ENCODE measurements around the gene SEMA4C.
A peak's percentile ranks its signal among the peaks of the same experiment; 100 is the strongest.
"Not testable (repeated sequence)": the region's sequence is repeated elsewhere in the genome, so short reads cannot be mapped to it uniquely, and the experiment has no call there.

The SEMA4C gene

GRCh38 chr2:96866149-96866548 lies 3.7 kb downstream of the SEMA4C start:
- DNase-seq, result no peak

- DNase-seq, result no peak
Observed at GRCh38 chr2:96865654-96866053, 4.2 kb downstream of the SEMA4C start.

GRCh38 chr2:96864343-96865091 lies 5.4 kb downstream of the SEMA4C start:
- DNase-seq, result no peak

- DNase-seq, result no peak
Observed at GRCh38 chr2:96863575-96864342, 6.1 kb downstream of the SEMA4C start.

GRCh38 chr2:96863056-96863455 lies 6.8 kb downstream of the SEMA4C start:
- DNase-seq, result not testable (repeated sequence)

GRCh38 chr2:96861074-96861473 lies 8.8 kb downstream of the SEMA4C start:
- no peak for DNase-seq

- peak; percentile 53 for DNase-seq
Observed at GRCh38 chr2:96860065-96861029, 9.5 kb downstream of the SEMA4C start.

GRCh38 chr2:96859681-96860064 lies 10.2 kb downstream of the SEMA4C start:
- no peak for DNase-seq

GRCh38 chr2:96859099-96859649 lies 10.7 kb downstream of the SEMA4C start:
- no peak for DNase-seq

GRCh38 chr2:96857667-96858372 lies 12.1 kb downstream of the SEMA4C start, which contains the start of gene ANKRD39:
TSS of gene ANKRD39 (minus strand) at chr2:96858016. CDS start at chr2:96857987, 29 bp downstream.
- peak; percentile 99 for DNase-seq

- peak; percentile 72 for DNase-seq
Observed at GRCh38 chr2:96856776-96857666, 12.9 kb downstream of the SEMA4C start.

- DNase-seq, result no peak
Observed at GRCh38 chr2:96853321-96853720, 16.6 kb downstream of the SEMA4C start.

- DNase-seq, result no peak
Observed at GRCh38 chr2:96852667-96853066, 17.2 kb downstream of the SEMA4C start.

GRCh38 chr2:96848264-96848663 lies 21.6 kb downstream of the SEMA4C start:
- DNase-seq, result no peak

- peak; percentile 35 for DNase-seq
Observed at GRCh38 chr2:96847586-96847985, 22.3 kb downstream of the SEMA4C start.

- DNase-seq, result no peak
Observed at GRCh38 chr2:96846825-96847224, 23.1 kb downstream of the SEMA4C start.

GRCh38 chr2:96844405-96844808 lies 25.5 kb downstream of the SEMA4C start:
- DNase-seq, result no peak

- DNase-seq, result no peak
Observed at GRCh38 chr2:96843538-96844268, 26.2 kb downstream of the SEMA4C start, which contains the start of gene ANKRD23. TSS of gene ANKRD23 (minus strand) at chr2:96844021. CDS start at chr2:96843992, 29 bp downstream.

GRCh38 chr2:96842600-96842999 lies 27.3 kb downstream of the SEMA4C start:
- no peak for DNase-seq
